Esophagus squamous epithelium (tissue), 5 donors: ENCODE measurements around the gene MT1X. TPM values are rescaled to one million over a fixed set of nuclear protein-coding genes. Genes with fewer than 3 reads are reported as not detected.
A peak's percentile ranks its signal among the peaks of the same experiment; 100 is the strongest.

ENCODE experiments used
- DNase-seq: peaks from one replicate; lab custom pipeline; 2025; lab: John Stamatoyannopoulos, UW
- H3K27ac ChIP-seq, 4 donors: fragments of 200-600 bp; sonication (generic); one replicate each; pipeline ENCODE4 v1.5.1; 2016 to 2019; ENCODE audit warnings: mild to moderate bottlenecking in 1 of 4
- H3K27me3 ChIP-seq, 4 donors: fragments of 200-600 bp; sonication (generic); 1 replicate in 3 of 4; 2 replicates in 1 of 4; pipeline versions ENCODE4 v1.5.1 to v1.6.0; 2017 to 2021; ENCODE audit warnings: antibody characterized with exemption in 1 of 4
- H3K36me3 ChIP-seq, 3 donors: fragments of 200-600 bp; sonication (generic); one replicate each; pipeline ENCODE4 v1.5.1; 2016 to 2019
- H3K4me1 ChIP-seq, 3 donors: fragments of 200-600 bp; sonication (generic); one replicate each; pipeline ENCODE4 v1.5.1; 2017 to 2019
- H3K4me3 ChIP-seq, 4 donors: fragments of 200-600 bp; sonication (generic); 1 replicate in 3 of 4; 2 replicates in 1 of 4; pipeline ENCODE4 v1.5.1; 2016 to 2019; ENCODE audit warnings: mild to moderate bottlenecking in 2 of 4, moderate library complexity in 1 of 4
- H3K9me3 ChIP-seq, 3 donors: fragments of 200-600 bp; sonication (generic); one replicate each; pipeline ENCODE4 v1.5.1; 2016 to 2019
- CTCF ChIP-seq, 6 experiments: fragments of 450-650 bp in 4 of 6; fragments of 200-600 bp in 2 of 6; sonication (generic) in 2 of 6; IDR thresholded peaks; one replicate each; pipeline ENCODE4 v1.5.1; 2016 to 2019; ENCODE audit warnings: antibody characterized with exemption in 6 of 6, mild to moderate bottlenecking in 4 of 6, moderate library complexity in 4 of 6
- POLR2A ChIP-seq, 4 donors: fragments of 450-650 bp; IDR thresholded peaks; one replicate each; pipeline ENCODE4 v1.6.1; 2017; ENCODE audit warnings: antibody characterized with exemption in 4 of 4, mild to moderate bottlenecking in 4 of 4, moderate library complexity in 3 of 4
- whole genome bisulfite sequencing, 2 donors: methylation state at CpG; one replicate each; pipeline ENCODE4 v1.1.5; 2018; 5-methylcytosine and 5-hydroxymethylcytosine counted together
- intact Hi-C: fragments of 100-400 bp; cut with DNase I; formaldehyde crosslinking; loops from one replicate; pipeline ENCODE4 v1.15.0; 2022
- total RNA-seq, 4 donors: library from RNA; depleted of rRNA; stranded (reverse); fragments of >200 nt; gene quantifications; one replicate each; pipeline ENCODE4 v1.1.0, GENCODE V29; 2016
- donor health status: DM: yes; HTN: yes; CAD: no.

MT1X gene
- total RNA-seq, 4 donors from 2014 or later = 343 to 1,688 (median 688) TPM

- peaks cover 20 to 49% (median 30%) of the 10 kb centered on the region in 3 donors for H3K4me1 ChIP-seq
- no peaks in the 10 kb centered on the region for H3K9me3 ChIP-seq
- H3K36me3 ChIP-seq = no peaks in the 10 kb centered on the region
- intact Hi-C loops = no loop called here
- DNase-seq = no peak
- peaks cover 0 to 97% (median 9%) of the 10 kb centered on the region in 4 donors for H3K27me3 ChIP-seq
- no peak overlapping the region for H3K27ac ChIP-seq
- WGBS, 2 donors = 43 to 72% methylated on average over 1 of the region's 1 CpG
- TF ChIP-seq POLR2A (IDR thresholded peaks at IDR 0.05) = no peak
- TF ChIP-seq CTCF (IDR thresholded peaks at IDR 0.05) = no peak
- H3K4me3 ChIP-seq = no peak overlapping the region
Observed at GRCh38 chr16:56640076-56640475, 42.2 kb upstream of the MT1X start.

- 73 to 83% methylated on average over 2 of the region's 2 CpGs for WGBS, 2 donors
- Histone ChIP-seq H3K4me3 (no peak overlapping the region), H3K27me3 (peaks cover 0 to 97% (median 6%) of the 10 kb centered on the region in 4 donors), H3K4me1 (peaks cover 15 to 38% (median 26%) of the 10 kb centered on the region in 3 donors), H3K27ac (no peak overlapping the region), H3K36me3 (no peaks in the 10 kb centered on the region), H3K9me3 (no peaks in the 10 kb centered on the region)
- TF ChIP-seq CTCF (IDR thresholded peaks at IDR 0.05) (no peak), POLR2A (IDR thresholded peaks at IDR 0.05) (no peak)
- no peak for DNase-seq
- intact Hi-C loops = no loop called here
Observed at GRCh38 chr16:56641166-56641565, 41.1 kb upstream of the MT1X start.

- H3K36me3 ChIP-seq = no peaks in the 10 kb centered on the region
- intact Hi-C loops = no loop called here
- H3K27me3 ChIP-seq = peaks cover 0 to 97% (median 5%) of the 10 kb centered on the region in 4 donors
- H3K4me3 ChIP-seq = peak overlapping the region in 3 of 4 donors; percentile 39 to 62 (median 43)
- DNase-seq = no peak
- no peaks in the 10 kb centered on the region for H3K9me3 ChIP-seq
- no peak for TF ChIP-seq POLR2A (IDR thresholded peaks at IDR 0.05)
- peak; percentile 30 to 56 (median 50) for TF ChIP-seq CTCF (IDR thresholded peaks at IDR 0.05)
- WGBS, 2 donors = 2 to 57% methylated on average over 5 to 15 of the region's 42 CpGs
- H3K27ac ChIP-seq = peak overlapping the region in 3 of 4 donors; percentile 45 to 50 (median 46)
- H3K4me1 ChIP-seq = peaks cover 15 to 25% (median 24%) of the 10 kb centered on the region in 3 donors
Observed at GRCh38 chr16:56643080-56643778, 39.0 kb upstream of the MT1X start.

GRCh38 chr16:56643833-56644232 is 38.4 kb upstream of the MT1X start:
- TF ChIP-seq POLR2A (IDR thresholded peaks at IDR 0.05) (no peak), CTCF (IDR thresholded peaks at IDR 0.05) (no peak)
- peak overlapping the region in 1 of 4 donors; percentile 46 for H3K27ac ChIP-seq
- no peak for DNase-seq
- intact Hi-C loops = no loop called here
- 36 to 58% methylated on average over 3 to 5 of the region's 5 CpGs for WGBS, 2 donors
- H3K27me3 ChIP-seq = peaks cover 0 to 97% (median 2%) of the 10 kb centered on the region in 4 donors
- H3K9me3 ChIP-seq = no peaks in the 10 kb centered on the region
- H3K36me3 ChIP-seq = no peaks in the 10 kb centered on the region
- peaks cover 15 to 19% (median 18%) of the 10 kb centered on the region in 3 donors for H3K4me1 ChIP-seq
- H3K4me3 ChIP-seq = peak overlapping the region in 3 of 4 donors; percentile 39 to 62 (median 43)

GRCh38 chr16:56645311-56645710 is 37.0 kb upstream of the MT1X start:
- Histone ChIP-seq H3K36me3 (no peaks in the 10 kb centered on the region), H3K27me3 (peaks cover 0 to 91% (median 0%) of the 10 kb centered on the region in 4 donors), H3K4me1 (peaks cover 13 to 22% (median 15%) of the 10 kb centered on the region in 3 donors), H3K9me3 (no peaks in the 10 kb centered on the region), H3K4me3 (no peak overlapping the region), H3K27ac (no peak overlapping the region)
- no peak for DNase-seq
- WGBS, 2 donors = 42 to 57% methylated on average over 1 of the region's 1 CpG
- intact Hi-C loops = no loop called here
- TF ChIP-seq CTCF (IDR thresholded peaks at IDR 0.05) (no peak), POLR2A (IDR thresholded peaks at IDR 0.05) (no peak)
